ENCODE measurements around the gene SP8.

The SP8 gene

GRCh38 chr7:20793694-20794394 lies 7.2 kb upstream of the SP8 start:
- no peak for DNase-seq (ENCODE audit: low spot score)

- no peak for DNase-seq (ENCODE audit: low spot score)
Measured at GRCh38 chr7:20793248-20793647, 6.6 kb upstream of the SP8 start.

- DNase-seq (ENCODE audit: low spot score): no peak
Measured at GRCh38 chr7:20791538-20792434, 5.1 kb upstream of the SP8 start.

GRCh38 chr7:20790375-20790774 lies 3.7 kb upstream of the SP8 start:
- no peak for DNase-seq (ENCODE audit: low spot score)

- DNase-seq (ENCODE audit: low spot score): no peak
Measured at GRCh38 chr7:20788420-20788990, 1.8 kb upstream of the SP8 start.

- DNase-seq (ENCODE audit: low spot score): no peak
Measured at GRCh38 chr7:20787660-20788419, 1.2 kb upstream of the SP8 start.

- no peak for DNase-seq (ENCODE audit: low spot score)
Measured at GRCh38 chr7:20786421-20786778, 286 bp downstream of the SP8 start.

- no peak for DNase-seq (ENCODE audit: low spot score)
Measured at GRCh38 chr7:20786049-20786412, 655 bp downstream of the SP8 start.

GRCh38 chr7:20785157-20786048 lies 1.3 kb downstream of the SP8 start:
- no peak for DNase-seq (ENCODE audit: low spot score)

- DNase-seq (ENCODE audit: low spot score): no peak
Measured at GRCh38 chr7:20784388-20785156, 2.1 kb downstream of the SP8 start.

- no peak for DNase-seq (ENCODE audit: low spot score)
Measured at GRCh38 chr7:20783700-20784387, 2.8 kb downstream of the SP8 start.

GRCh38 chr7:20783125-20783699 lies 3.5 kb downstream of the SP8 start:
- no peak for DNase-seq (ENCODE audit: low spot score)

- DNase-seq (ENCODE audit: low spot score): no peak
Measured at GRCh38 chr7:20779041-20779440, 7.6 kb downstream of the SP8 start.

GRCh38 chr7:20778063-20778721 lies 8.5 kb downstream of the SP8 start:
- DNase-seq (ENCODE audit: low spot score): no peak

GRCh38 chr7:20777377-20778062 lies 9.2 kb downstream of the SP8 start:
- DNase-seq (ENCODE audit: low spot score): no peak

- DNase-seq (ENCODE audit: low spot score): no peak
Measured at GRCh38 chr7:20776942-20777341, 9.7 kb downstream of the SP8 start.

GRCh38 chr7:20776214-20776911 lies 10.3 kb downstream of the SP8 start:
- DNase-seq (ENCODE audit: low spot score): no peak

GRCh38 chr7:20754001-20754400 lies 32.7 kb downstream of the SP8 start:
- DNase-seq (ENCODE audit: low spot score): no peak

All from CD4-positive, alpha-beta T cell treated with Interleukin-15 for 4 hours (primary cell).